ENCODE measurements around the gene ATG4D.

Gene ATG4D

DNA sequence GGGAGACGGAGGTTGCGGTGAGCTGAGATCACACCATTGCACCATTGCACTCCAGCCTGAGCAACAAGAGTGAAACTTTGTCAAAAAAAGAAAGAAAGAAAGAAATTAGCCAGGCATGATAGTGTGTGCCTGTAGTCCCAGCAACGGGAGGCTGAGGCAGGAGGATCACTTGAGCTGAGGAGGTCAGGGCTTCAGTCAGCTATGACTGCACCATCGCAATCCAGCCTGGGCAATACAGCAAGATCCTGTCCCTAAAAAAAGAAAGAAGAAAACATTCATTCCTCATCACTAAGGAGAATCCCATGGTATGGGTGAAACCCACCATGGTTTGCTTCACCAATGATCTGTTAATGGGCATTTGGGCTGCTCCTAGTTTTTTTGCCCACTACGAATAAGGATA, 56.4 kb downstream of the ATG4D start:
- H3K36me3 ChIP-seq (ENCODE audit: control insufficient read depth, low read length), result peaks cover 12% of the 10 kb centered on the region; the same call in 1 of the 2 replicates
- H4K20me1 ChIP-seq (ENCODE audit: control insufficient read depth, insufficient read depth, low read depth, low read length), result no peaks in the 10 kb centered on the region
- no peak overlapping the region for H3K4me3 ChIP-seq (ENCODE audit: low read length)
- peaks cover 28% of the 10 kb centered on the region for H3K79me2 ChIP-seq (ENCODE audit: control insufficient read depth, low read length)
- TF ChIP-seq, protein P1, sequence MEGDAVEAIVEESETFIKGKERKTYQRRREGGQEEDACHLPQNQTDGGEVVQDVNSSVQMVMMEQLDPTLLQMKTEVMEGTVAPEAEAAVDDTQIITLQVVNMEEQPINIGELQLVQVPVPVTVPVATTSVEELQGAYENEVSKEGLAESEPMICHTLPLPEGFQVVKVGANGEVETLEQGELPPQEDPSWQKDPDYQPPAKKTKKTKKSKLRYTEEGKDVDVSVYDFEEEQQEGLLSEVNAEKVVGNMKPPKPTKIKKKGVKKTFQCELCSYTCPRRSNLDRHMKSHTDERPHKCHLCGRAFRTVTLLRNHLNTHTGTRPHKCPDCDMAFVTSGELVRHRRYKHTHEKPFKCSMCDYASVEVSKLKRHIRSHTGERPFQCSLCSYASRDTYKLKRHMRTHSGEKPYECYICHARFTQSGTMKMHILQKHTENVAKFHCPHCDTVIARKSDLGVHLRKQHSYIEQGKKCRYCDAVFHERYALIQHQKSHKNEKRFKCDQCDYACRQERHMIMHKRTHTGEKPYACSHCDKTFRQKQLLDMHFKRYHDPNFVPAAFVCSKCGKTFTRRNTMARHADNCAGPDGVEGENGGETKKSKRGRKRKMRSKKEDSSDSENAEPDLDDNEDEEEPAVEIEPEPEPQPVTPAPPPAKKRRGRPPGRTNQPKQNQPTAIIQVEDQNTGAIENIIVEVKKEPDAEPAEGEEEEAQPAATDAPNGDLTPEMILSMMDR (IDR thresholded peaks at IDR 0.05; ENCODE audit: low read depth, low read length, poor library complexity, severe bottlenecking), result no peak
- TF ChIP-seq EZH2phosphoT487 (IDR thresholded peaks at IDR 0.05; ENCODE audit: borderline replicate concordance, low read length), result no peak
- no peaks in the 10 kb centered on the region for H3K9me2 ChIP-seq (replicated peaks; ENCODE audit: control insufficient read depth, low read length)
- H3K27ac ChIP-seq (ENCODE audit: low read depth, low read length), result no peak overlapping the region
- no peak overlapping the region for H3K4me2 ChIP-seq (ENCODE audit: low read length)
- peaks cover 19% of the 10 kb centered on the region for H3K27me3 ChIP-seq (ENCODE audit: control insufficient read depth, low read length)
- H3K9me3 ChIP-seq (ENCODE audit: control insufficient read depth, insufficient read depth, low read length), result no peaks in the 10 kb centered on the region
- H3F3A ChIP-seq (ENCODE audit: control insufficient read depth, insufficient read depth), result peaks cover 18% of the 10 kb centered on the region
- peaks cover 42% of the 10 kb centered on the region for H3K4me1 ChIP-seq (ENCODE audit: control insufficient read depth, low read length)

DNA sequence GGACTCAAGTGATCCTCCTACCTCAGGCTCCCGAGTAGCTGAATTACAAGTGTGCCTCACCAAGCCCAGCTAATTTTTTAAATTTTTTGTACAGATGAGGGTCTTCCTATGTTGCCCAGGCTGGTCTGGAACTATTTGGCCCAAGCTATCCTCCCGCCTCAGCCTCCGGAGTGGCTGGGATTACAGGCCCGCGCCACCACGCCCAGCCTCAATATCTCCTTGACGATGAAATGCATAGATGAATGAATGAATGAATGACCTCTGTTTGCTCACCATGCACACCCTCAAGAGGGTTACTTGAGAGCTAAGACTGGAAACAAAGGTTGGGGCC, 58.3 kb downstream of the ATG4D start:
- no peaks in the 10 kb centered on the region for H3K9me3 ChIP-seq (ENCODE audit: control insufficient read depth, insufficient read depth, low read length)
- H3K27me3 ChIP-seq (ENCODE audit: control insufficient read depth, low read length), result peaks cover 15% of the 10 kb centered on the region
- H4K20me1 ChIP-seq (ENCODE audit: control insufficient read depth, insufficient read depth, low read depth, low read length), result no peaks in the 10 kb centered on the region
- H3K4me1 ChIP-seq (ENCODE audit: control insufficient read depth, low read length), result peaks cover 25% of the 10 kb centered on the region
- H3K36me3 ChIP-seq (ENCODE audit: control insufficient read depth, low read length), result peaks cover 12% of the 10 kb centered on the region; the same call in 1 of the 2 replicates
- peak overlapping the region; percentile 32; the same call in 1 of the 2 replicates for H3K4me3 ChIP-seq (ENCODE audit: low read length)
- H3K27ac ChIP-seq (ENCODE audit: low read depth, low read length), result no peak overlapping the region
- H3K79me2 ChIP-seq (ENCODE audit: control insufficient read depth, low read length), result peaks cover 44% of the 10 kb centered on the region
- H3F3A ChIP-seq (ENCODE audit: control insufficient read depth, insufficient read depth), result peaks cover 18% of the 10 kb centered on the region
- peak overlapping the region; percentile 51 for H3K4me2 ChIP-seq (ENCODE audit: low read length)
- no peaks in the 10 kb centered on the region for H3K9me2 ChIP-seq (replicated peaks; ENCODE audit: control insufficient read depth, low read length)
- TF ChIP-seq, protein P1 (IDR thresholded peaks at IDR 0.05; ENCODE audit: low read depth, low read length, poor library complexity, severe bottlenecking), result no peak
- no peak for TF ChIP-seq EZH2phosphoT487 (IDR thresholded peaks at IDR 0.05; ENCODE audit: borderline replicate concordance, low read length)

DNA sequence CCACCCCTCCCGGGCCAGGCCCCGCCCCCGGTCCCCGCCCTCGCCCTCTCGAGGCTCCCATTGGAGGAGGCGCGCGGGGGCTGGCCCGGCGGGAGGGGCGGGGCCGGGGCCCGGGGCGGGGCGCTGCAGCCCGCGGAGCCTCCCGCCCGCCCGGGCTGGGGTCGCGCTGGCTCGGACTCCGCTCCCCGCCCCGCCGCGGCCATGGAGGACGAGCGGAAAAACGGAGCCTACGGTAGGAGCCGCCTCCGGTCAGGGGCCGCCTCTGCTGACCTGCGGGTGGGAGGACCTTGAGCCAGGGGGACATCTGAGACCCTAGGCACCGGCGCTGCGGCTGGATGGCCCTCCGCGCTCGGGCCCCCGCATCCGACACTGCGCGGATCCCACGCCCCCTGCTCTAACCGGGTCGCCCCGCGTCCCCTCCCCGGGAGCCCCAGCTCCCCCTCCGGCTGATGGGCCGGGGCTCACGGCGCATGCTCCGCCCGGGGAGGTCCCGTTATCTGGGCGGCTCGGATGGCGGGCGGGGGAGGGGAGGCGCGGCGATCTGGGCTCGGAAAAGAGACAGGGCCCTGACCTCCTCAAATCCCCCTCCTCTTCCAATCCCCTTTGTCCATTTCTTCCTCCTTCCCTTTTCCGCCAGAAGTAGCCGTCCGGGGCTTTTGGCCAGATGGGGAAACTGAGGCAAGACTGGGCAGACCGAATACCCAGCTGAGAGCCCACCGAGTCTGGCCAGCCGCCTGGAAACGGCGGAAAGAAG, 58.8 kb downstream of the ATG4D start:
- Histone ChIP-seq H3K27ac (ENCODE audit: low read depth, low read length) (peak overlapping the region; percentile 94), H3K9me2 (replicated peaks; ENCODE audit: control insufficient read depth, low read length) (no peaks in the 10 kb centered on the region), H3F3A (ENCODE audit: control insufficient read depth, insufficient read depth) (peaks cover 18% of the 10 kb centered on the region), H3K79me2 (ENCODE audit: control insufficient read depth, low read length) (peaks cover 49% of the 10 kb centered on the region), H3K9me3 (ENCODE audit: control insufficient read depth, insufficient read depth, low read length) (no peaks in the 10 kb centered on the region), H4K20me1 (ENCODE audit: control insufficient read depth, insufficient read depth, low read depth, low read length) (no peaks in the 10 kb centered on the region), H3K4me3 (ENCODE audit: low read length) (peak overlapping the region; percentile 93), H3K36me3 (ENCODE audit: control insufficient read depth, low read length) (peaks cover 12% of the 10 kb centered on the region; the same call in 1 of the 2 replicates), H3K27me3 (ENCODE audit: control insufficient read depth, low read length) (peaks cover 15% of the 10 kb centered on the region), H3K4me2 (ENCODE audit: low read length) (peak overlapping the region; percentile 89), H3K4me1 (ENCODE audit: control insufficient read depth, low read length) (peaks cover 24% of the 10 kb centered on the region)
- TF ChIP-seq EZH2phosphoT487 (IDR thresholded peaks at IDR 0.05; ENCODE audit: borderline replicate concordance, low read length), result no peak
- TF ChIP-seq, protein P1 (IDR thresholded peaks at IDR 0.05; ENCODE audit: low read depth, low read length, poor library complexity, severe bottlenecking), result no peak

All from DOHH2 (cell line).